OCI-LY3 (cell line): ENCODE measurements around the gene SLC25A26.

ENCODE experiments used
- H2AFZ ChIP-seq: fragments of 200-600, 300-600 bp; shearing (Covaris generic); 2 replicates; pipeline ENCODE4 v1.6.0; 2014; ENCODE audit warnings: antibody characterized with exemption, low read depth, low read length
- H3K27ac ChIP-seq: fragments of 200-600, 300-600 bp; sonication (generic); 2 replicates; pipeline ENCODE4 v1.5.1; 2014; ENCODE audit warnings: mild to moderate bottlenecking, low read length, moderate library complexity, mixed read lengths
- H3K27me3 ChIP-seq: fragments of 200-600, 300-600 bp; sonication (generic); 2 replicates; pipeline ENCODE4 v1.6.1; 2014; ENCODE audit warnings: low read depth, low read length, mixed read lengths
- H3K36me3 ChIP-seq: fragments of 200-600, 300-600 bp; sonication (generic); replicated peaks from 2 replicates; pipeline ENCODE3; 2014; ENCODE audit warnings: low read depth, low read length, mixed read lengths
- H3K4me1 ChIP-seq: fragments of 300-600, 200-600 bp; sonication (generic); 2 replicates; pipeline ENCODE4 v1.6.1; 2014; ENCODE audit warnings: low read length, mixed read lengths
- H3K4me2 ChIP-seq: fragments of 200-600, 300-600 bp; sonication (generic); 2 replicates; pipeline ENCODE4 v1.6.1; 2014; ENCODE audit warnings: low read length, mixed read lengths
- H3K4me3 ChIP-seq: fragments of 300-600, 200-600 bp; sonication (generic); 2 replicates; pipeline ENCODE4 v1.5.1; 2014; ENCODE audit warnings: antibody characterized with exemption, mild to moderate bottlenecking, low read length, moderate library complexity
- H3K79me2 ChIP-seq: fragments of 300-600, 200-600 bp; shearing (Covaris generic); 2 replicates; pipeline ENCODE4 v1.6.1; 2014; ENCODE audit warnings: mild to moderate bottlenecking, low read length, mixed read lengths
- H3K9ac ChIP-seq: fragments of 300-600, 200-600 bp; shearing (Covaris generic); 2 replicates; pipeline ENCODE4 v1.6.0; 2014; ENCODE audit warnings: mild to moderate bottlenecking, low read length, moderate library complexity
- H3K9me3 ChIP-seq: fragments of 200-600, 300-600 bp; shearing (Covaris generic); 2 replicates; pipeline ENCODE4 v1.6.1; 2014; ENCODE audit warnings: low read length, mixed read lengths; ENCODE audit not compliant: insufficient read depth
- H4K20me1 ChIP-seq: fragments of 200-600, 300-600 bp; sonication (generic); 2 replicates; pipeline ENCODE4 v1.6.1; 2016; ENCODE audit warnings: low read length, mixed read lengths; ENCODE audit not compliant: insufficient read depth
- EZH2phosphoT487 ChIP-seq: fragments of 200-600 bp; shearing (Covaris generic); IDR thresholded peaks from 2 replicates; pipeline ENCODE4 v1.6.1; 2018; ENCODE audit warnings: antibody characterized with exemption, mixed run types, low read depth
- TF ChIP-seq, protein P1 (sequence below): fragments of 200-600, 300-600 bp; sonication (generic); IDR thresholded peaks from 2 replicates; pipeline ENCODE4 v1.5.1; 2014; ENCODE audit warnings: antibody characterized with exemption, low read length, low read depth

SLC25A26 gene

DNA sequence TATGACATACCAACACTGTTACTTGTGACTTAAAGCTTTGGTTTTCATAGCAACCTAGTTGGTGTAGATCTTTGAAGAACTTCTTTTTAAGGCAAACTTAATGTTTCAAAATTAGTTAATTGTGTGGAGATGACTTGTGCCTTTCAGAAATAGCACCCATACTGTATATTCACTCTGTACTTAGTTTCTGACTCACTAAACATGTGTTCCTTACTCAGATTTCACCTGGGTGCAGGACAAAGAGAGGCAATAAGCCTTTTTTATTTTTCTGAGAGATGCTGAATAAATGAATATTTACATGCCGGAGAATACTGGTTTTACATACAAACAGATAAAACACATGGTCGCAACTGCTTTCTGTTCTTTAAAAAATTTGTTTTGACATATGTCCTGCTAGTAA is 44.8 kb downstream of the SLC25A26 start:
- Histone ChIP-seq H2AFZ (no peak overlapping the region), H3K27ac (no peak overlapping the region), H3K4me1 (peaks cover 11% of the 10 kb centered on the region), H3K36me3 (peaks cover 16% of the 10 kb centered on the region), H4K20me1 (no peaks in the 10 kb centered on the region), H3K4me3 (no peak overlapping the region), H3K4me2 (no peak overlapping the region), H3K79me2 (no peaks in the 10 kb centered on the region), H3K27me3 (no peaks in the 10 kb centered on the region), H3K9me3 (no peaks in the 10 kb centered on the region; the same call in 1 of the 2 replicates), H3K9ac (no peak overlapping the region)
- no peak for TF ChIP-seq EZH2phosphoT487
- TF ChIP-seq, protein P1, sequence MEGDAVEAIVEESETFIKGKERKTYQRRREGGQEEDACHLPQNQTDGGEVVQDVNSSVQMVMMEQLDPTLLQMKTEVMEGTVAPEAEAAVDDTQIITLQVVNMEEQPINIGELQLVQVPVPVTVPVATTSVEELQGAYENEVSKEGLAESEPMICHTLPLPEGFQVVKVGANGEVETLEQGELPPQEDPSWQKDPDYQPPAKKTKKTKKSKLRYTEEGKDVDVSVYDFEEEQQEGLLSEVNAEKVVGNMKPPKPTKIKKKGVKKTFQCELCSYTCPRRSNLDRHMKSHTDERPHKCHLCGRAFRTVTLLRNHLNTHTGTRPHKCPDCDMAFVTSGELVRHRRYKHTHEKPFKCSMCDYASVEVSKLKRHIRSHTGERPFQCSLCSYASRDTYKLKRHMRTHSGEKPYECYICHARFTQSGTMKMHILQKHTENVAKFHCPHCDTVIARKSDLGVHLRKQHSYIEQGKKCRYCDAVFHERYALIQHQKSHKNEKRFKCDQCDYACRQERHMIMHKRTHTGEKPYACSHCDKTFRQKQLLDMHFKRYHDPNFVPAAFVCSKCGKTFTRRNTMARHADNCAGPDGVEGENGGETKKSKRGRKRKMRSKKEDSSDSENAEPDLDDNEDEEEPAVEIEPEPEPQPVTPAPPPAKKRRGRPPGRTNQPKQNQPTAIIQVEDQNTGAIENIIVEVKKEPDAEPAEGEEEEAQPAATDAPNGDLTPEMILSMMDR: no peak

DNA sequence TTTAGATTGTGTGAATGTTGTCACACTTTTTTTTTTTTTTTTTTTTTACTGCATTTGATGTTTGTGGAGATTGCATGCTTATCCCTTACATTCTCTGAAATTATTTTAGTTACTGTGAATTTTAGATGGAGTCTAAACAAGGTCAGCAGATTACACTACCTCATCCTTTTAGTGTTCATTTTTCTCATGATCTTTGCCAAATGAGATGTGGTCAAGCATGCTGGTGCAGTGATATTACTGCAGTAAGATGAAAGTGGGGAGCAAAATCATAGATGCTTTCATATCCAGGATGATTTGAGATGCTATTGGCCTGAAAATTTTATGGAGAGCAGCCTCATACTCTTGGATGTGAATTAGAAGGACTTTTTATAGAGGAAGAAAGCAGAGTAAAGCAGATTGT is 45.8 kb downstream of the SLC25A26 start:
- no peak overlapping the region for H3K9ac ChIP-seq
- TF ChIP-seq, protein P1: no peak
- TF ChIP-seq EZH2phosphoT487: no peak
- no peaks in the 10 kb centered on the region; the same call in 1 of the 2 replicates for H3K9me3 ChIP-seq
- H3K79me2 ChIP-seq: no peaks in the 10 kb centered on the region
- peaks cover 16% of the 10 kb centered on the region for H3K36me3 ChIP-seq
- peaks cover 11% of the 10 kb centered on the region for H3K4me1 ChIP-seq
- no peak overlapping the region for H2AFZ ChIP-seq
- H3K27ac ChIP-seq: no peak overlapping the region
- H3K27me3 ChIP-seq: no peaks in the 10 kb centered on the region
- no peaks in the 10 kb centered on the region for H4K20me1 ChIP-seq
- H3K4me2 ChIP-seq: no peak overlapping the region
- no peak overlapping the region for H3K4me3 ChIP-seq

DNA sequence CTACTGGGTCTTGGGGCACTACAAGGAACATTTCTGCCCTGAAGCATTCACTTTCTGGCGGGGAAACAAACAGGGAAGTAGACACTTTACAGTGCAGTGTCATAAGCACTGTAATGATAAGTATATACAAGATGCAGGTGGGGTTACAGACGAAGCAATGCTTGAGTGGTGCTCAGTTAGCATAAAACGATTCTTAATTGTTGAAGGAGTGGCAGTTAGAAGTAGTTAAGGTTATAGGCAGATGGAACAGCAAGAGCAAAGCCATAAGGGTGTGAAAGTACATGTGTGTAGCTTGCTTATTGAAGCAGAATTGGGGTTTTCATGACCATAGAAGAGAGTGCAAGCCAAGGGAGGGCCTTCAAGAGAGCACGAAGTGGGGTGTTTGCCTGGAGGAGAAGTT is 46.2 kb downstream of the SLC25A26 start:
- TF ChIP-seq, protein P1: no peak
- TF ChIP-seq EZH2phosphoT487: no peak
- H3K27ac ChIP-seq: no peak overlapping the region
- no peak overlapping the region for H3K4me3 ChIP-seq
- H4K20me1 ChIP-seq: no peaks in the 10 kb centered on the region
- H3K9ac ChIP-seq: no peak overlapping the region
- no peak overlapping the region for H2AFZ ChIP-seq
- H3K79me2 ChIP-seq: no peaks in the 10 kb centered on the region
- H3K9me3 ChIP-seq: no peaks in the 10 kb centered on the region; the same call in 1 of the 2 replicates
- peaks cover 16% of the 10 kb centered on the region for H3K36me3 ChIP-seq
- 0 out of 2 replicates have a peak overlapping the region, but pooled peaks have one; percentile 1 for H3K4me2 ChIP-seq
- H3K27me3 ChIP-seq: no peaks in the 10 kb centered on the region
- peaks cover 11% of the 10 kb centered on the region for H3K4me1 ChIP-seq

- H3K36me3 ChIP-seq: peaks cover 16% of the 10 kb centered on the region
- H4K20me1 ChIP-seq: no peaks in the 10 kb centered on the region
- TF ChIP-seq EZH2phosphoT487: no peak
- TF ChIP-seq, protein P1: no peak
- no peak overlapping the region for H3K9ac ChIP-seq
- no peaks in the 10 kb centered on the region; the same call in 1 of the 2 replicates for H3K9me3 ChIP-seq
- no peak overlapping the region for H2AFZ ChIP-seq
- no peaks in the 10 kb centered on the region for H3K27me3 ChIP-seq
- peaks cover 11% of the 10 kb centered on the region for H3K4me1 ChIP-seq
- no peak overlapping the region for H3K4me2 ChIP-seq
- no peak overlapping the region for H3K4me3 ChIP-seq
- no peak overlapping the region for H3K27ac ChIP-seq
- H3K79me2 ChIP-seq: no peaks in the 10 kb centered on the region
Observed at GRCh38 chr3:66267906-66268305, 47.1 kb downstream of the SLC25A26 start.
